Dermis microvascular lymphatic vessel endothelial cell (primary cell): ENCODE data around the gene OR2D2. TPM values are rescaled to one million over a fixed set of nuclear protein-coding genes. Genes with fewer than 3 reads are reported as not detected.
"Not testable (repeated sequence)": the region's sequence is repeated elsewhere in the genome, so short reads cannot be mapped to it uniquely, and the experiment has no call there.

Source experiments
- DNase-seq, 2 donors: peaks; one replicate each; pipeline versions ENCODE4 v3.0.0 to v3.0.0-alpha.2; 2010; ENCODE audit warnings: low read depth in 2 of 2
- total RNA-seq: library from RNA; depleted of rRNA; stranded (reverse); fragments of >200 nt; gene quantifications from 2 replicates; pipeline ENCODE4 v1.2.1, GENCODE V29; 2014

OR2D2 gene, protein sequence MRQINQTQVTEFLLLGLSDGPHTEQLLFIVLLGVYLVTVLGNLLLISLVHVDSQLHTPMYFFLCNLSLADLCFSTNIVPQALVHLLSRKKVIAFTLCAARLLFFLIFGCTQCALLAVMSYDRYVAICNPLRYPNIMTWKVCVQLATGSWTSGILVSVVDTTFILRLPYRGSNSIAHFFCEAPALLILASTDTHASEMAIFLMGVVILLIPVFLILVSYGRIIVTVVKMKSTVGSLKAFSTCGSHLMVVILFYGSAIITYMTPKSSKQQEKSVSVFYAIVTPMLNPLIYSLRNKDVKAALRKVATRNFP
- 0.13 and 0.25 TPM in 2 replicates for total RNA-seq

DNA sequence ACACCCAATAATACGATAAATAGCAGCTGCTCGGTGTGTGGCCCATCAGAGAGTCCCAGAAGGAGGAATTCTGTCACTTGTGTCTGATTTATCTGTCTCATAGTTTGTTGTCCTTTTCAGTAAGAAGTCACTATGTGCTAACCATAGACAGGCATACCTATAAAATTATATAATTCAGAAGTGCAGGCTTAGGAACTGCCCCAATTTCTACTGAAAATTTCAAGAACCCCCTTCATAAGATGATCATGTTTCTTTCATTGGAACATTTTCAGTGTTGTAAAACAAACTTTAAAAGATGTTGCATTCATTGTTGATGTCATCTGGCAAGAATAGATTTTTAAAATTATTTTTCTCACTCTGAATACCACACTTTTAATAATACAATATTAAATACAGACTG lies at the start of gene OR2D2:
Gene OR2D2 (minus strand): TSS at position 101 of the 400 bp plus-strand sequence. CDS start 0 bp downstream, at position 101.
- DNase-seq: no peak

- no peak for DNase-seq
These were observed 49.7 kb upstream of the OR2D2 start for GRCh38 chr11:6941970-6942369.

DNA sequence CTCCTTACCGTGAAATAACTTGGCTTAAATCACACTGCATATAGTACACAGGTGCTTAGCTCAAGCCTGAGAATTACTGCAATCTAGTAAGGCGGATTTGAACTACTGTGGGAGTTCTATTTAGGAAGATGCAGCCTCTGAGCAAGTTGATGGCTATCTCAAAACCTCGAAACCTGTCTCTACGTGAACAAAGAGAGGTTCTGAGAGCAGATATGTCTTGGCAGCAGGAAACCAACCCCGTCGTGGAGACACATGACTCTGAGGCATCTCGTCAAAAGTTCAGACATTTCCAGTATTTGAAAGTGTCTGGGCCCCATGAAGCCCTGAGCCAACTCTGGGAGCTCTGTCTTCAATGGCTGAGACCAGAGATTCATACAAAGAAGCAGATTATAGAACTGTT lies 39.8 kb upstream of the OR2D2 start:
- no peak for DNase-seq

DNA sequence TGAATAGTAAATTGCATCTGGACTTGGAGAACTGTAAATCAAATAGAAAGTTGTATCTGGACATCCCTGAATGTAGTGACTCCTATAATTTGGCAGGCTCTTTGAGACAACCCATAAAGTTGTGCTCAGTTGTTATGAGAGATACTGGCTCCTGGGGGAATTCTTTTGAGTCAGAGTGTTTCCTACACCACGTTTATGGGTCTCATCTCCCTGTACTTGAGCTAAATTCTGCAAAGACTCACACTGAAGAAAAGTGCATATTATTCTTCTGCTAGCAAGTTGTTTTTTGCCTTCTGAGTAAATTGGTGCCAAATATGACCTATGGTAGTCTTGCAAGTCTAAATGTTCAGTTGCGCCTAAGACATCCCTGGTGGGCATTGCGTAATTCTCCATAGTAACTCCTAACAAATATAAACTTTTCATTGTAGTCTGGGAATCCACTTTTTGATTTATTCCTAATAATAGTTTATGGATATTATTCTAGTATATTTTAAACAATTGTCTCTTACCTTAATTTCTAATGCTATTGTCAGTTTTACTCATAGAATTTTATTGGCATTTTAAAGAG lies 38.9 kb upstream of the OR2D2 start:
- DNase-seq: no peak

GRCh38 chr11:6928916-6929315 lies 36.6 kb upstream of the OR2D2 start:
- DNase-seq: no peak

DNA sequence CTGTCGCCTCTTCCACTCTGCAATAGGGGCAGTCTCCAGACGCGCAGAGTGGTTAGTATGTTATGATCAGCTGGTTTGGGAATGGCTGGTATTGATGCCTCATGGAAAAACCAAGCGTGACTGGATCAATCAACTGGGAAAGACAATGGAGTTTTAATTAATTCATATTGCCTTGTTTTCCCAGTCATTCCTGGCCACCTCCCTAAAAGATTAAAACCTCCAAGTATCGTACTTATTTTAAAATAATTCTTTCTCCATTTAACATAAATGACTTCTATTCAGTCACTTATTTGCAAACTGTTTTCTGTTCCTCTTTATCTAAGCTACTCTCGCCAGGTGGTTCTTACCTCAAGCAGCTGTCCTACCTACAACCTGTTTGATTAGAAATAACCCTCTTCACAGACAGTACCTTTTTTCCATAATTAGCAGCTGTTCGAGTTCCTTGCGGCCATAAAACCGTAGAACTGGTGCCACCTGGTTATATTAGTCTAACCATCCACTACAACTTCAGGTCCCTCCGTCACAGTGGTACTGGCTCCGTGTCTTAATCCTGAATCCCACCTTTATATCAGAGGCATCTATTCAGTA lies 34.8 kb upstream of the OR2D2 start:
- DNase-seq: no peak

DNA sequence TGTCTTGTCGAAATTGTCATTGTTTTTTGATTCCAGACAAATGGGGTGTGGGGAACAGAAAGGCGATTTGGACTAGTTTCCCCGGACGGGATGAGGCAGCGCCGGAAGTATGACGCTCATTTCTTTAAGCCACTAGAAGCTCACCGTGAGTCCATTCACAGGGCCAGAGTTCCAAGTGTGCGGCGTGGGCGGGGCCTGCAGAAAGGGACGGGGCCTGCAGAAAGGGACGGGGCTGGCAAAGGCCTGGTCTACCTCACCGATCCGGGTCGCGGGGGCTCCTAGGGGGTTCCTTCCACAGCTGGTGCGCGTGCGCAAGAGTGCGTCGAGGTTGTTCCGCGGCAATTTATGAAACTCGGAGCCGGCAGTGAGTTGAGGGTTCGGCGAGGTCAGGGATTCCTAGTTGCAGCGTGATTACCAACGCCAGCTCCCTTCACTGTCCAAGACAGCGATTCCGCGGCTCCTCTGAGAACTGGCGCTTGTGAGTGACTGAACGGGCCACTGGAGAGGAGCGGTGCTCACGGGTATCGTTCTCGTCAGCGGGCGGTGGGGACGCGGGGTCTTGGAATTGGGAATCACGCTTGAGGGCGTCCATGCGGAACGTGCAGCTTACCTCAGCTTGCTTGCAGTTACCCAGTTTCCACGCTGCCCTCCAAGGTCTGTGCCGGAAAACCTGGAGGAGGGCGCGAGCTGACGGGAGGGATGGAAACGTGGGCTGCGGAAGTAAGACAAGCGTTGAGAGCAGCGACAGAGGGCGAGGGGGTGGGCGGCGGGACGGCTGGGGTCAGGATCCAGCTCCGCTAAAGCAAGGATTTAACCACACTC lies 34.1 kb upstream of the OR2D2 start, which contains the start of gene ZNF215:
Gene ZNF215 (plus strand): TSS at position 219 of the 822 bp plus-strand sequence. CDS start 5,847 bp downstream, outside the sequence.
- DNase-seq: peak in 1 of 2 donors; percentile 71

DNA sequence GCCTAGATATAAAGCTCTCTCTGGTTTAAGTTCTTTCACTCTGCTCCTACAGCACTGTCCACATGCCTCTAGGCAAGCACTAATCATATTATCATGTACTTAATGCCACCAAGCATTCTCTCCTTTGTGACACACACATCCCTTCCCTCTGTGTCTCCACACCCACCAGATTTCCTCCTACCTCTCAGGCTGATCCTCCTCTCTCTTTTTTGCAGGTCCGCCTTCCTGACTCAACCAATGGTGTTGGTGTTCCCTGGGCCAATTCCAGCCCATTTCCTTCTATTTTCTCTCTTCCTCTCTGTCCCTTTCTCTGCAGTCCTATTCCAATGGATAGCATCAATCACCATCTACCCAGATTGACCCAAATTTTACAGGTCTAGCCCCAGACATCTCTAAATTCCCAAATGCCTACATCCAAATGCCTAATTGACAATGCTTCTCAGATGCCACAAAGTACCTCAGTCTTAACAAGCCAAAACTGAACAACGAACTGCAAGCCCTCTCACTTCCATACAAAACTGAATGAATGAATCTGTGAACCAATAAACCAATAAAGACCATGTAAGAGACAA lies 33.4 kb upstream of the OR2D2 start:
- peak in 1 of 2 donors; percentile 14 for DNase-seq

- no peak for DNase-seq
These were observed 32.8 kb upstream of the OR2D2 start for GRCh38 chr11:6925007-6925577.

GRCh38 chr11:6920702-6921101 lies 28.4 kb upstream of the OR2D2 start, which contains the start of gene OR2D3:
OR2D3 (plus strand) TSS chr11:6921002; CDS start chr11:6921002, 0 bp downstream.
- no peak for DNase-seq

DNA sequence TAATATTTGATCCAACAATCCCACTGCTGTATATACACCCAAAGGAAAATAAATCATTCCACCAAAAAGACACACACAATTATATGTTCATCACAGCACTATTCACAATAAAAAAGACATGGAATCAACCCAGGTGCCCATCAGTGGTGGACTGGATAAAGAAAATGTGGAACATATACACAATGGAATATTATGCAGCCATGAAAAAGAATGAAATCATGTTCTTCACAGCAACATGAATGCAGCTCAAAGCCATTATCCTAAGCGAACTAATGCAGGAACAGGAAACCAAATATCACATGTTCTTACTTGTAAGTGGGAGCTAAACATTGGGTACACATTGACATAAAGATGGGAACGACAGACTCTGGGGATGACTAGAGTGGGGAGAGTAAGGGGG lies 27.4 kb upstream of the OR2D2 start:
- no peak for DNase-seq

DNA sequence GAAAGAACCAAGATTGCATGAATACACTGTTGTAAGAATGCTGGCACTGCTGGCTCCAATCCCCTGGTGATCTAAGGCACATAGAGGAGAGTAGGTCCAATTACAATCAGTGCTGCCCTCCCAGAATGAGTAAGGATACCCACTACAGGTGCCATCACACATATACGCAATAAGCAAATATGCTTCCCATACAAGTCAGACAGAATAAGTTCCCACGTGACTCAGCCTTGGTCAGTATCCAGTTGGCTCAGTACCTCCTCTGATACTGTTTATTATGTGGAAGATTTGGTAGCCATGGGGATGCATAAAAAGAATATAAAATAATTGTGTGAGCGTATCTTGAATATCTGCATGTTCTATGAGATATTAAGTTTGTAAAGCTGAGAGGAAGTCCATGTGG lies 19.6 kb upstream of the OR2D2 start:
- peak in 1 of 2 donors; percentile 41 for DNase-seq

DNA sequence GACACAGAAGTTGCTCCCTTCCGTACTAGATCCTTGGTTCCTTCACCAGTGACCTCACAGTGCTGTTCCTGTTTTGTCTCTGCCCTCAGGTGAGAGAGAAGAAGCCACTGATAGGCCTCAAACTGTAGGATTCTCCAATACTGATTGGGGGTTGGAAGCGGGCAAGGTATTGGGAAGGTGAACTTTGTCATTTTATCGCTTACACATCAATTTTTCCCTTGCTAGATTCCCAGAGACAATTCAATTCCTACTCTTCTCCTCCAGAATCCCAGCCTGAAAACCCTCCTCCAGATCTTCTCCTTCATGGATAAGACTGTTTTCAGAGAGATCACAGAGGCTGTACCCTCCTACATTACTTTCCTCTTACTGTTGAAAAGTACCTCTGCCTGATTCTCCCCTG lies 19.1 kb upstream of the OR2D2 start:
- DNase-seq: no peak

- not testable (repeated sequence) for DNase-seq
These were observed 12.5 kb upstream of the OR2D2 start for GRCh38 chr11:6904804-6905203.

GRCh38 chr11:6900327-6900999 lies 8.2 kb upstream of the OR2D2 start:
- no peak for DNase-seq

DNA sequence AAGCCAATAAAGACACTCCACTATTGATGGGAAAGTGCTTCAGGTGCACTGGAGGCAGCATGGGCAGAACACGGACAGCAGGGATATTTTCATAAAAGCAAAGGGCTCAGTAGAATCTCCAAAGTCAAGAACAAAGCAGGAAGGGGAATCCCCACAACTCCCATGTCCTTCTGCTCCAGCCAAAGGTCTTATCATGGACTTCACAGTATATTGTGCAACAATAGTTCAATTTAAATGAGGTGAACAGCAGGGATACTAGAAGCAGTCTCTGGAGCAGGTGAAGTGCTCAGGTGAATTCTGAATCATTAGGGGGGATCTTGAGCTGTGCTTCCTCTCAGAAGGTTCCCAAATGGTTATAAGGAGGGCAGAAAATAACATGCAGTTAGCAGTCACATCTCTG lies 6.6 kb upstream of the OR2D2 start:
- DNase-seq: no peak

- DNase-seq: no peak
These were observed 2.7 kb upstream of the OR2D2 start for GRCh38 chr11:6895010-6895409.

- no peak for DNase-seq
These were observed 1.8 kb upstream of the OR2D2 start for GRCh38 chr11:6894097-6894496.

GRCh38 chr11:6889835-6890234 lies 2.5 kb downstream of the OR2D2 start:
- DNase-seq: no peak

- no peak for DNase-seq
These were observed 3.5 kb downstream of the OR2D2 start for GRCh38 chr11:6888830-6889229.

DNA sequence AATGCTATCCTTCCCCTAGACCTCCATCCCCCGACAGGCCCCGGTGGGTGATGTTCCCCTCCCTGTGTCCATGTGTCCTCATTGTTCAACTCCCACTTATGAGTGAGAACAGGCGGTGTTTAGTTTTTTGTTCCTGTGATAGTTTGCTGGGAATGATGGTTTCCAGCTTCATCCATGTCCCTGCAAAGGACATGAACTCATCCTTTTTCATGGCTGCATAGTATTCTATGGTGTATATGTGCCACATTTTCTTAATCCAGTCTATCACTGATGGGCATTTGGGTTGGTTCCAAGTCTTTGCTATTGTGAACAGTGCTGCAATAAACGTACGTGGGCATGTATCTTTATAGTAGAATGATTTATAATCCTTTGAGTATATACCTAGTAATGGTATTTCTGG lies 4.6 kb downstream of the OR2D2 start:
- DNase-seq: not testable (repeated sequence)
